A673 (cell line): ENCODE measurements around the gene ATP8B2. TPM values are rescaled to one million over a fixed set of nuclear protein-coding genes. Genes with fewer than 3 reads are reported as not detected.
"Not testable (repeated sequence)": the region's sequence is repeated elsewhere in the genome, so short reads cannot be mapped to it uniquely, and the experiment has no call there.

ENCODE experiments used
- BruUV-seq: library from RNA; stranded (reverse); fragments of 400-500 nt; replicated peaks from 2 replicates; lab custom pipeline; 2021; lab: Mats Ljungman, UMichigan
- CTCF ChIA-PET: fragments of 300-600 bp; sonication (Branson Sonifier 250); formaldehyde crosslinking; loops from one replicate; lab custom pipeline; 2022; ENCODE audit warnings: antibody characterized with exemption; lab: Charles Lee
- POLR2A ChIA-PET: fragments of 300-600 bp; sonication (Branson Sonifier 250); formaldehyde crosslinking; loops from one replicate; lab custom pipeline; 2022; ENCODE audit warnings: antibody characterized with exemption; ENCODE audit not compliant: low non-redundant PET; lab: Charles Lee
- DNase-seq: peaks from one replicate; pipeline ENCODE4 v3.0.0-alpha.2; 2015; ENCODE audit warnings: low spot score
- H3K27ac ChIP-seq: fragments of 200-600 bp; sonication (generic); 2 replicates; pipeline ENCODE4 v1.5.1; 2016; ENCODE audit warnings: mixed run types, low read depth, mild to moderate bottlenecking, mixed read lengths, antibody characterized with exemption, low read length; ENCODE audit not compliant: poor library complexity, severe bottlenecking
- H3K27me3 ChIP-seq: fragments of 200-600 bp; sonication (generic); replicated peaks from 2 replicates; pipeline ENCODE4 v1.6.1; 2017; ENCODE audit warnings: mixed run types, low read depth, mild to moderate bottlenecking, mixed read lengths, antibody characterized with exemption, low read length; ENCODE audit not compliant: insufficient read depth, poor library complexity
- H3K36me3 ChIP-seq: fragments of 200-600 bp; sonication (generic); 2 replicates; pipeline ENCODE4 v1.6.1; 2016; ENCODE audit warnings: mixed run types, mild to moderate bottlenecking, mixed read lengths, antibody characterized with exemption, low read length; ENCODE audit not compliant: insufficient read depth, poor library complexity, severe bottlenecking
- H3K4me1 ChIP-seq: fragments of 200-600 bp; sonication (generic); 2 replicates; pipeline ENCODE4 v1.6.1; 2017; ENCODE audit warnings: mixed run types, mild to moderate bottlenecking, mixed read lengths, antibody characterized with exemption, low read length; ENCODE audit not compliant: insufficient read depth, poor library complexity, severe bottlenecking
- H3K4me3 ChIP-seq: fragments of 200-600 bp; sonication (generic); 2 replicates; pipeline ENCODE4 v1.5.1; 2016; ENCODE audit warnings: low read depth, mixed run types, mild to moderate bottlenecking, mixed read lengths, low read length; ENCODE audit not compliant: poor library complexity, severe bottlenecking
- H3K9me3 ChIP-seq: fragments of 200-600 bp; sonication (generic); 2 replicates; pipeline ENCODE4 v1.6.1; 2016; ENCODE audit warnings: mixed run types, low read depth, mild to moderate bottlenecking, mixed read lengths, antibody characterized with exemption, low read length; ENCODE audit not compliant: poor library complexity, severe bottlenecking
- CTCF ChIP-seq: fragments of 300-800, 200-600 bp; sonication (generic); conservative IDR thresholded peaks from 2 replicates; pipeline ENCODE4 v1.5.1; 2017; ENCODE audit warnings: low read depth, mild to moderate bottlenecking, antibody characterized with exemption, low read length, moderate library complexity, mixed read lengths
- EZH2 ChIP-seq: fragments of 200-600 bp; sonication (generic); IDR thresholded peaks from 2 replicates; pipeline ENCODE4 v1.6.1; 2017; ENCODE audit warnings: borderline replicate concordance, low read depth, mild to moderate bottlenecking, mixed read lengths, antibody characterized with exemption, low read length; ENCODE audit not compliant: poor library complexity, severe bottlenecking
- intact Hi-C: fragments of 100-400 bp; cut with micrococcal nuclease; formaldehyde crosslinking; loops from one replicate; pipeline ENCODE4 v1.10.0; 2022; ENCODE audit not compliant: unreplicated experiment
- total RNA-seq: library from RNA; stranded (reverse); gene quantifications from 2 replicates; pipeline ENCODE4 v1.2.3, GENCODE V29; 2021

Gene ATP8B2
- total RNA-seq, 1 experiment from 2014 or later: 29.1 TPM

- DNase-seq, POLR2A ChIA-PET, intact Hi-C loops, BruUV-seq, H3K27me3 ChIP-seq, H3K27ac ChIP-seq, H3K36me3 ChIP-seq, H3K4me1 ChIP-seq, CTCF ChIA-PET, H3K4me3 ChIP-seq: not testable (repeated sequence)
- peaks cover 13% of the 10 kb centered on the region for H3K9me3 ChIP-seq
These were observed 12.9 kb upstream of the ATP8B2 start for GRCh38 chr1:154312229-154313065.

- CTCF ChIA-PET: no interaction called here
- intact Hi-C loops: no loop called here
These were observed 12.3 kb upstream of the ATP8B2 start for GRCh38 chr1:154313066-154313356.

GRCh38 chr1:154314226-154314625 lies 11.1 kb upstream of the ATP8B2 start:
- H3K36me3 ChIP-seq, H3K27me3 ChIP-seq, intact Hi-C loops, H3K4me3 ChIP-seq, BruUV-seq, DNase-seq, CTCF ChIA-PET, H3K4me1 ChIP-seq, H3K27ac ChIP-seq: not testable (repeated sequence)
- H3K9me3 ChIP-seq: peaks cover 13% of the 10 kb centered on the region
- POLR2A ChIA-PET: interaction anchor here (0.6 kb wide), 1 partner anchor 37 kb away, joined by 5 read pairs; no protein-coding TSS in a partner anchor

More at GRCh38 chr1:154313066-154313356, 12.3 kb upstream of the ATP8B2 start:
- Histone ChIP-seq H3K4me1 (no peaks in the 10 kb centered on the region), H3K9me3 (peaks cover 13% of the 10 kb centered on the region), H3K27ac (no peak overlapping the region), H3K36me3 (no peaks in the 10 kb centered on the region), H3K4me3 (no peak overlapping the region), H3K27me3 (no peaks in the 10 kb centered on the region)
- no TSS peak for BruUV-seq
- POLR2A ChIA-PET: no interaction called here
- no peak for DNase-seq
- TF ChIP-seq CTCF (no peak), EZH2 (no peak)

GRCh38 chr1:154316704-154317103 lies 8.6 kb upstream of the ATP8B2 start:
- Histone ChIP-seq H3K27ac (no peak overlapping the region), H3K9me3 (peaks cover 13% of the 10 kb centered on the region), H3K27me3 (no peaks in the 10 kb centered on the region), H3K36me3 (no peaks in the 10 kb centered on the region), H3K4me1 (no peaks in the 10 kb centered on the region), H3K4me3 (no peak overlapping the region)
- ChIA-PET POLR2A (no interaction called here), CTCF (no interaction called here)
- no peak for DNase-seq
- no TSS peak for BruUV-seq
- intact Hi-C loops: no loop called here
- TF ChIP-seq EZH2 (no peak), CTCF (no peak)
